ENCODE measurements around the gene PON3. TPM values are rescaled to one million over a fixed set of nuclear protein-coding genes. Genes with fewer than 3 reads are reported as not detected.

PON3 gene
- total RNA-seq, 1 donor from 2014 or later, result 0.57 TPM

GRCh38 chr7:95319570-95319969, 76.6 kb downstream of the PON3 start:
- intact Hi-C loops (cut with DNase I), result no loop called here
- DNase-seq (ENCODE audit: missing footprints) (no peak), ATAC-seq (no peak)

- intact Hi-C loops (cut with DNase I), result no loop called here
- DNase-seq (ENCODE audit: missing footprints) (no peak), ATAC-seq (no peak)
Measured at GRCh38 chr7:95318501-95319100, 77.6 kb downstream of the PON3 start.

GRCh38 chr7:95317966-95318365, 78.2 kb downstream of the PON3 start:
- intact Hi-C loops (cut with DNase I), result no loop called here
- ATAC-seq (no peak), DNase-seq (ENCODE audit: missing footprints) (no peak)

DNA sequence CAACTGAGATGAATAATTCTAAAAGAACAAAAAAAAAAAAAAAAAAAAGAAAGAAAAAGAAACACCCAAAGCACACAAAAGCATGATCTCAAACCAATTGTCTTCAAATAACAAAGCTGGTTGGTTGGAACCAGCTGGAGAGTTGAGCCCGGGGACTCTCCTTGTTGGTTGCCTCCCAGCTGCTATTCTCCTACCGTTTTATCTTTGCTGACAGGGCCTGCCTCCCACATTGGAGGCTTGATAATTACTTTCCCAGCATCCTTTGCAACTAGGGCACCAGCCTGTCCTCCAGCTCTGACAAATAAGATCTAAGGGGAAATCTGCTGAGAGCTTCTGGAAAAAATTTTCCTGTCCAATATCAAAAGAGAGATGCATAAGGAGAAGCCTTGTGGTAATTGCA, 78.6 kb downstream of the PON3 start:
- DNase-seq (ENCODE audit: missing footprints), result no peak
- no peak for ATAC-seq
- intact Hi-C loops (cut with DNase I), result no loop called here

GRCh38 chr7:95316588-95316987, 79.6 kb downstream of the PON3 start:
- intact Hi-C loops (cut with DNase I), result no loop called here
- ATAC-seq, result no peak

GRCh38 chr7:95312561-95312960, 83.6 kb downstream of the PON3 start:
- ATAC-seq, result no peak
- DNase-seq (ENCODE audit: missing footprints), result no peak
- intact Hi-C loops (cut with DNase I), result no loop called here

More at GRCh38 chr7:95316588-95316987, 79.6 kb downstream of the PON3 start:
- no peak for DNase-seq (ENCODE audit: missing footprints)

DNA sequence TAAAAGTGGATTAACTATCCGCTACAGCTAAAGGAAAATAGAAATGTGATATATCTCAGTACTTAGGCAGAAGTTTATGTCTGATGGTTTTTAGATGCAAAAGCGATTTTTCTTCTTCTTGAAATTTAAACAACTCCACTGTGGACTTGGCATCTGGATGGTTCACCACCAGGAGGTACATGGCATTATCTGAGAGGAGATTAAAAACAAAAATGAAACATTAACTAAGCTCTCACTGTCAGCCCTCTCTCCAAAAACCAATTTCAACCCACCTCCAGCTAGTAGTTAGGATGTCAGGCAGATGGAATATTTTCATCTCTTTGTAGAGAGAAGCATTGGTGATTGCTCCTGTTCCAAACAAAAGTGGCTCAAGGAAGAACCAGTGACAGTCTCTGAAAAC, 84.8 kb downstream of the PON3 start:
- intact Hi-C loops (cut with DNase I), result no loop called here
- no peak for ATAC-seq

DNA sequence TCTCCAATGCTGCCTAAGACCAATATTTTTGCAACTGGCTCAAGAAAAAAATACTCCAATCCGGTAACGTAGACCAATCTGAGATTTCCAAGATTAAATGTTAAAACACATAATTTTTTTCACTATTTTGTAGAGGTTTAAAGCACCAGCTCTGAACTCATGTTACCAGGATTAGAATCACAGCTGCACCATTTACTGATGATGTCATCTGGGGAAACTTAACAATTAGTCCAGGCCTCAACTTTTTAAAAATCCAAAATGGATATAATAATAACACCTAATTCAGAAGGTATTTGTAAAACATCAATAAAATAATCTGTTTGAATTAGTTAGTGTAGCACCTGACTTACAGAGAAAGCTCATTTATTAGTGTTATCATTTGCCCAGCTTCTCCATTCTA, 86.2 kb downstream of the PON3 start:
- intact Hi-C loops (cut with DNase I), result no loop called here
- DNase-seq (ENCODE audit: missing footprints), result no peak
- ATAC-seq, result no peak

More for the DNA sequence above, 84.8 kb downstream of the PON3 start:
- DNase-seq (ENCODE audit: missing footprints), result no peak

Other genes with a start within 250 kb of the PON3 start
- gene PON1, start 71.8 kb downstream of the PON3 start, total RNA-seq, result not detected
- 37.4 TPM for gene PON2, start 38.7 kb upstream of the PON3 start, total RNA-seq
- gene ASB4, start 89.6 kb upstream of the PON3 start, total RNA-seq, result 7.0 TPM
- gene PDK4, start 200.1 kb upstream of the PON3 start, total RNA-seq, result 431 TPM

Measured in Right ventricle myocardium inferior (tissue), 1 donor.